LNCaP clone FGC (cell line): ENCODE measurements around the gene ZNF512B.
"Not testable (repeated sequence)": the region's sequence is repeated elsewhere in the genome, so short reads cannot be mapped to it uniquely, and the experiment has no call there.

Experiments used
- DNase-seq: peaks from one replicate; pipeline ENCODE4 v3.0.0-alpha.2; 2011; ENCODE audit warnings: low read depth
- H3K4me3 ChIP-seq: 2 replicates; pipeline ENCODE4 v1.5.1; 2011; ENCODE audit warnings: mild to moderate bottlenecking, low read depth, low read length, control low read depth
- TF ChIP-seq, protein P1 (sequence below): IDR thresholded peaks from 2 replicates; pipeline ENCODE4 v1.5.1; 2012; ENCODE audit warnings: mild to moderate bottlenecking; ENCODE audit not compliant: control insufficient read depth, insufficient read depth; ENCODE audit errors: extremely low read depth

ZNF512B gene

DNA sequence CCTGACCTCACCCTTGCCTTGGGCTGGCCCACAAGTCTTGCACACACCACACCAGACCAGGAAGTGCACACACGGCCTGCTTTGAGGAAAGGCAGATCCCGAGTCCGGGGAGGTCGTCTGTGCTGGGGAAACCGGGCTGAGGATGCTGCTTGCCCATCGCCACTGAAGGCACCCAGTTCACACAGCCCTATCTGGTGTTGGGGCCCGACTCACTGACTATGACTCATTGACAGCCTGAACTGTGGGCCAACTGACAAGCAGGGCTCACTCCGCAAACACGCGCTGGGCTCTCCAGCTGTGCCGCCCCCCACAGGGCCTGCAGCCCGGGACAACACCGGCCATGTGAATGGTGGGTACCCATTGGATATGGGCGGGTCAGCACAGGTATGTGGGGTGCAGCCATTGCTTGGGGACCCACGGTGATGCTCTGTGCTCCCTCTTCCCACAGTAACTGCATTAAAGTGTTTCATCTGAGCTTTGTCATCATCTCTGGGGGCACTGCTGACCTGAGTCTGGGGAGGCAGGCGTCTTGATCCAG lies 8.1 kb upstream of the ZNF512B start:
- no peak for DNase-seq
- TF ChIP-seq, protein P1, sequence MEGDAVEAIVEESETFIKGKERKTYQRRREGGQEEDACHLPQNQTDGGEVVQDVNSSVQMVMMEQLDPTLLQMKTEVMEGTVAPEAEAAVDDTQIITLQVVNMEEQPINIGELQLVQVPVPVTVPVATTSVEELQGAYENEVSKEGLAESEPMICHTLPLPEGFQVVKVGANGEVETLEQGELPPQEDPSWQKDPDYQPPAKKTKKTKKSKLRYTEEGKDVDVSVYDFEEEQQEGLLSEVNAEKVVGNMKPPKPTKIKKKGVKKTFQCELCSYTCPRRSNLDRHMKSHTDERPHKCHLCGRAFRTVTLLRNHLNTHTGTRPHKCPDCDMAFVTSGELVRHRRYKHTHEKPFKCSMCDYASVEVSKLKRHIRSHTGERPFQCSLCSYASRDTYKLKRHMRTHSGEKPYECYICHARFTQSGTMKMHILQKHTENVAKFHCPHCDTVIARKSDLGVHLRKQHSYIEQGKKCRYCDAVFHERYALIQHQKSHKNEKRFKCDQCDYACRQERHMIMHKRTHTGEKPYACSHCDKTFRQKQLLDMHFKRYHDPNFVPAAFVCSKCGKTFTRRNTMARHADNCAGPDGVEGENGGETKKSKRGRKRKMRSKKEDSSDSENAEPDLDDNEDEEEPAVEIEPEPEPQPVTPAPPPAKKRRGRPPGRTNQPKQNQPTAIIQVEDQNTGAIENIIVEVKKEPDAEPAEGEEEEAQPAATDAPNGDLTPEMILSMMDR = no peak

DNA sequence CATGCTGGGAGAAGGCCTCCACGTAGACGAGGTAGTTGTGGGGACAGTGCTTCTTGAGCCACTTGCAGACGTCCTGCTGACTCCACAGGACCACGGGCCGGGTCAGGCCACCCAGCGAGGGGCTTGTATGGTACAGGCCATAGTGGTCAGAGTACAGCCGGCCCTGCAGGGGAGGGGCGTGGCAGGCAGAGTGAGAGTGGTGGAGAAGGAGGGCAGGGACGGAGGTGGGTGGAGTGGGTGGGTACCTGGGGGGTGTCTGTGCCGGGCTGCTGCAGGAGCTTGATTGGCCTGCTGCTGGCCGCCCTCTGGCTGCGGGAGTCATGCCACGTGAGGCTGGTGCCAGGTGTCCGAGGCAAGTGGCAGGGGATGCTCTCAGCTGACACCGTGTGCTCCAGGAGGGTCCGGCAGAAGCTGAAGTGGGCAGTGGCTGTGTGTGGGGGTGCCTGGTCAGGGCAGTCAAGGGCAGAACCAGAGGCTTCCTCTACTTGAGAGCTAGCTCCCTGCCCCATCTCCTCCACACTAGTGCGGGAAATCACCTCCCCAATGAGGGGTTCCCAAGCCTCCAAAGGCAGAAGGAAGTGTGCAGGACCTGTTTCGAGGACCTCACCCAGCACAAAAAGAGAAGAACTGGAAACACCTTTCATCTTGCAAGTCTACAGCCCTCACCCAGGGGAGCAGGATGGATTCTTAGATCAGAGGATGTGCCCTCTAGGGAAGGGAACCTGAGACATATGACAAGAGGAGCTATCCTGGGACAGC lies 7.4 kb upstream of the ZNF512B start:
- no peak for DNase-seq
- TF ChIP-seq, protein P1 = no peak
- H3K4me3 ChIP-seq = no peak overlapping the region

More for the DNA sequence above, 8.1 kb upstream of the ZNF512B start:
- H3K4me3 ChIP-seq = peak overlapping the region; percentile 70

DNA sequence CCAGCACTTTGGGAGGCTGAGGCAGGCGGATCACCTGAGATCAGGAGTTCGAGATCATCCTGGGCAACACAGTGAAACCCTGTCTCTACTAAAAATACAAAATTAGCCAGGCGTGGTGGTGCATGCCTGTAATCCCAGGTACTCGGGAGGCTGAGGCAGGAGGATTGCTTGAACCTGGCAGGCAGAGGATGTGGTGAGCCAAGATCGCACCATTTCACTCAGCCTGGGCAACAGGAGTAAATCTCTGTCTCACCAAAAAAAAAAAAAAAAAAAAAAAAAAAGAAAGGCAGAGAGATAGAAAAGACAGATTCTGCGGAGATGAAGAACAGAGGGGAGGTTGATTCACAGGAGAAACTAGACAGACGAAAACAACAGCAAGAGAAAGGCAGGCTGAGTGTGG lies 6.8 kb upstream of the ZNF512B start:
- not testable (repeated sequence) for H3K4me3 ChIP-seq, DNase-seq

DNA sequence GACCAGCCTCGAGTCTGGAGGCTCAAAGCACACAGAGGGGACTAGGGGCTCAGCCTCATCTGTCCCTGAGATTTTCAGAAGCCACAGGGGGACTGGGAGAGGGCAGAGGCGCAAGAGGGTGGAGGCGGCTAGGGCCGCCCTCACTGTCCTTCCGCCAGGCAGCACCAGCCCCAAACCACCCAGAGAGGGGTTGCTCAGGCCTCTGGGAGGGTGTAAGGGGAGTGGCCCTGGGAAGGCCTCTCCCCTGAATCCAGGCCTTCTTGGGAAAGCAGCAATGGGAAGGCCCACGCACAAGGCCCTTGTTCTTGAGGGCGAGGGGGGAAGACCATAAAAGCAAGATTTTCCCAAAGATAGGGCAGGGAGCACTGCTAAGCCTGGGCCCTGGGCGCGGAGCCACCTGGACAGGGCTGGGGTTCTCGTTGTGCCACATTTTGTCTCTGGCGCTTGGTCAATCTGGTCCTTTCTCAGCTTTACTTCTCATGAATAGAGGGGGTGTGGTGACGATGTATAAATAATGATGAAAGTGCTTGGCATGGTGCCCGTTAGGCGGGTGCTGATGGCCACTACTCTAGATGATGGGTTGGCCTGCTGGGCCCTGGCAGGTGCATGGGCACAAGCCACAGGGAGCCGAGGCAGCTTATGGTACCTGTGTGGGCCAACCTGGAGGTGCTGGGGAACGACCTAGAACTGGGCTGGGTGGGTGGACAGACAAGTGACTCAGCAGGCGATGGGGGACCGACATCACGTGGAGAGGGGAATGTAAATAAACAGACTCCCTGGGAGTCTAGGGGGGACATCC lies 4.9 kb upstream of the ZNF512B start:
- peak; percentile 84 for DNase-seq
- TF ChIP-seq, protein P1 = no peak
- no peak overlapping the region for H3K4me3 ChIP-seq

DNA sequence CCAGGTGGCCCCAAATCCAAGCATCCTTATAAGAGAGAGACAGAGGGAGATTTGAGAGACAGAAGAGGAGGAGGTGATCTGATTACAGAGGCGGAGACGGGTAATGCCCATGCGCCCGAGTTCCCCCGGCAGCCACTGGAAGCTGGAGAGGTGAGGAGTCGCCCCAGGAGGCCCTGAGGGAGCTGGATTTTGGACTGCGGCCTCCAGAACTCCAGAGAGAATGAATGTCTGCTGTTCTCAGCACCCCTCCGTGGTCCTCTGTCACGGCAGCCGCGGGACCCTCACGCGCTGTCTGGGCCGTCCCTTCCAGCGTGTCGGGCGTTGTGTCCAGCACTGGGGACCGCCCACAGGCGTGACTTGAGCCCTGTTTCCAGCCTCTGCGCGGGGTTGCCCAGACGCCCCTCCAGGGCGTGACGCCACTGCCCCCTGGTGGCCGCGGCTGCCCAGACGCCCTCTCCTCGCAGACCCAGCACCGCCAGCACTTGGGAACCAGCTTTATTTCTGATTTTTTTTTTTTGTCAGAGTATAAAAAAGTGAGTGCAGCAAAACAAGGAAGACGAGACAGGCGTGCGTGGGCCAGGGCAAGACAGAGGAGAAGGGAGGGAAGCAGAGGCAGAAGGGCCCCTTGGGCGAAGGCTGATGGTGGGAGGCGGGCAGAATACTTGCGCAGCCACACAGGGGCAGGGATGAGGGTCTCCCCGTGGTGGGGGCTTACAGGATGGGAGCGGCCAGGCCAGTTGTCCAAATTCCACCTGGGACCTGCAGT lies 4.1 kb upstream of the ZNF512B start:
- peak; percentile 39 for DNase-seq
- peak overlapping the region; percentile 37 for H3K4me3 ChIP-seq
- TF ChIP-seq, protein P1 = peak; percentile 99

DNA sequence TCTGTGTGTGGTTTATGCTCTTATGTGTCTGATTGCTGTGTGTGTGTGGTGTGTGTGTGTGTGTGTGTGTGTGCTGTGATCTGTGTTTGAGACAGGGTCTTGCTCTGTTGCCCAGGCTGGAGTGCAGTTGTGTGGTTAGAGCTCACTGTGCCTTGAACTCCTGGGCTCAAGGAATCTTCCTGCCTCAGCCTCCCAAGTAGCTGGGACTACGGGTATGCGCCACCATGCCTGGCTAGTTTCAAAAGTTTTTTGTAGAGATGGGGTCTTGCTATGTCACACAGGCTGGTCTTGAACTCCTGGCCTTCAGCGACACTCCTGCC lies 3.4 kb upstream of the ZNF512B start:
- no peak overlapping the region for H3K4me3 ChIP-seq
- TF ChIP-seq, protein P1 = no peak
- no peak for DNase-seq
